ENCODE data around the gene CHCHD10. TPM values are rescaled to one million over a fixed set of nuclear protein-coding genes. Genes with fewer than 3 reads are reported as not detected.

The CHCHD10 gene
- total RNA-seq, result 1.6 and 4.2 TPM in 2 replicates

DNA sequence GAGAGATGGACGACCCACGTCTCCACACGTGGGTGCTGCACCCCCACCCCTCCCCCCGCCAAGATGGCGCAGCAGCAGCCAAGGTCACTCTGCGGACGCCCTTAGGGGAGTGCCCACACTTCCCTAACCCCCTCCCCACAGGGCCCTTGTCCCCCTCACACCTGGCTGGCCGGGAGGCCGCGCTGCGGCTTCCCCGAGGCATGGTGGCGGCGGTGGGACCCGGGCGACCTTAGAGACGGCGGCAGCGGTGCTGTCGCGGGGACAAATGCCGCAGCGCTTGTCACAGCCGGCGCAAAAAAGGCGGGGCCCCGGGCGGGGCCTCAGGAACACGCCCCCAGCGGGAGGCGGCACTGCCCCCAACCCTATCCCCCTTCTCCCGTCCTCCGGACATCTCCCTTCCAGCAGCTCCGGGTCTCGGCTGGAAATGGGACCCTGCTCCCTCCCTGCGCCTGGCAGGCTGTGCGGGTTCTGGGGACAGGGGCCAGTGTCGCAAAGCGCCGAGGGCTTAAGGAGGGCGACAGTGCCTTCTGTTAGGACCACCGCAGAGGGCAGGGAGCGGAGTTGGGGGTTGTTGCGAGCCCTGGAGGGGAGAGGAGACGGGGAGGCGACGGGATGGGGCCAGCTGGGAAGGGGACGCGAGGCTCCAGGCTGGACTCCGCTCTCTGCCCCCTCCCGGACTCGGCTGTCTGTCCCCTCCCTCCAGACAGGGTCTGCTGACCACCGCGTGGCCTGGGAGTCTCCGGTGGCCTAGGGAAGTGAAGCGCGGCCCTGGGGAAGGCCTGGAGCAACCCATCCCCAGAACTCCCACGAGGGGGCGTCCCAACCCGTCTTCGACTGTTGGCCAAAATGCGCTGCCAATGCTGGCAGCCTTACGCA, at the start of gene CHCHD10:
TSS of gene CHCHD10 (minus strand) at position 300 of the 876 bp plus-strand sequence. CDS start at position 202, 98 bp downstream.

DNA sequence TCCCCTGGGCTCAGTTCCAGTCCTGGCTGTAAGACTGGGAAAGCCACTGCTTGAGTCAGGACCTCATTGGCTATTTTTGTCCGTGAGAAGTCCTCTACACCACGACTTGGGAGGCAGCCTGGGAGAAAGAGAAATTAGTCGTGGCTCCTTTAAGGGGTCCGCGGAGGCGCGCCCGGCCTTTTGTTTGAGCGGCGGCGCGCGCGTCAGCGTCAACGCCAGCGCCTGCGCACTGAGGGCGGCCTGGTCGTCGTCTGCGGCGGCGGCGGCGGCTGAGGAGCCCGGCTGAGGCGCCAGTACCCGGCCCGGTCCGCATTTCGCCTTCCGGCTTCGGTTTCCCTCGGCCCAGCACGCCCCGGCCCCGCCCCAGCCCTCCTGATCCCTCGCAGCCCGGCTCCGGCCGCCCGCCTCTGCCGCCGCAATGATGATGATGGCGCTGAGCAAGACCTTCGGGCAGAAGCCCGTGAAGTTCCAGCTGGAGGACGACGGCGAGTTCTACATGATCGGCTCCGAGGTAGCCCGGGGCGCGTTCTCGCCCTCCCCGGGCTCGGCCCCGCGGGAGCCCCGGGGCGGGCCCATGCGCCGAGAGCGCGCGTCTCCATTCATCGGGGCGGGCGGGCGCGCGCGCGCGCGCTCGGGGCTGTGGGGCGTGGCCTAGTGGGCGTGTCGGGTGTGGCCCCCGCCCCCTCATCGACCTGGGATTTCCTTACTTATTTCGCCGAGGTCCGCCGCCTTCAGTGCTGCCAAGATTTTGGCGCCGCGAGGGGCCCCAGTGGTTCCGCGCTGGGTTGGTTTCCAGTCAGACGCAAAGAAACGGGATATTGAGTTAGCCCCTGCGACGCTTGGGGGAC, 19.2 kb upstream of the CHCHD10 start, which contains the start of gene SMARCB1:
TSS of gene SMARCB1 (plus strand) at position 215 of the 848 bp plus-strand sequence. CDS start at position 419, 204 bp downstream.

DNA sequence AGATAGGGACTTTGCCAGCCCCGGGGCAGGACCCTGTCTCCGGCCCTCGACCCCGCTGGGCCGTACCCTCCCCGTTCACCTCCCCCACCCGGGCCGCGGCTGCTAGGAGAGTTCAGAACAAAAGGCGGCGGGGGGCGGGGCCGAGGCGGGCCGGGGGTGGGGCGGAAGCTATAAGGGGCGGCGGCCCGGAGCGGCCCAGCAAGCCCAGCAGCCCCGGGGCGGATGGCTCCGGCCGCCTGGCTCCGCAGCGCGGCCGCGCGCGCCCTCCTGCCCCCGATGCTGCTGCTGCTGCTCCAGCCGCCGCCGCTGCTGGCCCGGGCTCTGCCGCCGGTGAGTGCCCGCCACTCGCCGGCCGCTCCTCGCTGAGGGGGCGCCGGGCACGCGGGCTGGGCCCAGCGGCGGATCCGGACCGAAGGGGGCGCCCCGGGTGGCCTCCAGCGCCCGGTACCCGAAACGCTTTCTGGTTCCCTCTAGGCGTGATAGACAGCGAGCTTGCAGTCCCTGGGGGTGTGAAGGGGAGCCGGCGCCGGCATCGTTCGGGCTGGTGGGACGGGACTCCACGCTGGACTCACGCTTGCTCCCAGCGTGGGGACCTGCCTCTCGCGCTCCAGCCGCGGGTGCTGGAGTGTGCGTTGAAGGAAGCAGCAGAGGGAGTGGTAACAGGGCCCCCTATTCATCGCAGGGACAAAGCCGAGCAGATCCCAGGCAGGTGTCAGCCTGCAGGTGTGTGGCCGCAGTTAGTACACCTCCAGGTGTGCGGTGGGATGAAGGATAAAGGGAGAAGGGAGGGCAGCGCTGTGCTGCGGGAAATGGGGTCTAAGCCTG, 5.1 kb upstream of the CHCHD10 start, which contains the start of gene MMP11:
TSS of gene MMP11 (plus strand) at position 201 of the 825 bp plus-strand sequence. CDS start at position 223, 22 bp downstream.

DNA sequence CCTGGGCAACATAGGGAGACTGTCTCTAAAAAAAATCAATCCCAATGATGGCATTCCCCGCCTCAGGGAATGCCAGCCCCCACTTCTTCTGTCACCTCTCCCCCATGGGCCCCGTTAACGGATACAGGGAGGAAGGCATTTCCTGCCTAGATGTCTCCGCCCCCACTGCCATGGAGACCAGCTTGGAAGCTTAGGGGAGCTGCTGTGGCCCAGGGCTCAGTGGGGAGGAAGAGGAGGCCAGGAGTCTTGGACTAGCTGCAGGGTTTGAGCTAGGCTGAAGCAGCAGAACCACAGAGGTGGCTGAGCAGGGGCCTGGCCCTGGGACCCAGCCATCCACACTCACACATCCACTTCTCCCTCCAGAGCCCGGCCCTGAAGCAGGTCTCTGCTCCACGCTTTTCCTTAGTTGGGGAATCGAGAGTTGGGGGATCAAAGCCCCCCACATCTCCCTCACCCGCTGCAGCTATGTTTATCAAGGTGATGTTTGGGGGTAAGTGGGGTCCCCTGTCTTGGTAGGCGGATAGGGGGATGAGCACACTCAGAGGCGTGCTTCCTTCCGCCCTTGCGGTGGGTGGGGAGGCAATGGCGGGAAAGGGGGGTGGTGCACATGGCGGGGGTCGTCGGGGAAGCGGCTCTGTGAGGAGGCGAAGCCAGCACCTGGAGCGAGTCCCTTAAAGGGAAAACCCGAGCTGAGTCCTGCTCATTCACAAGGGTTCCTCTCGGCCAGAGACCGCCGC, 4.8 kb downstream of the CHCHD10 start, which contains the start of gene C22orf15:
TSS of gene C22orf15 (plus strand) at position 149 of the 737 bp plus-strand sequence. CDS start at position 466, 317 bp downstream.

DNA sequence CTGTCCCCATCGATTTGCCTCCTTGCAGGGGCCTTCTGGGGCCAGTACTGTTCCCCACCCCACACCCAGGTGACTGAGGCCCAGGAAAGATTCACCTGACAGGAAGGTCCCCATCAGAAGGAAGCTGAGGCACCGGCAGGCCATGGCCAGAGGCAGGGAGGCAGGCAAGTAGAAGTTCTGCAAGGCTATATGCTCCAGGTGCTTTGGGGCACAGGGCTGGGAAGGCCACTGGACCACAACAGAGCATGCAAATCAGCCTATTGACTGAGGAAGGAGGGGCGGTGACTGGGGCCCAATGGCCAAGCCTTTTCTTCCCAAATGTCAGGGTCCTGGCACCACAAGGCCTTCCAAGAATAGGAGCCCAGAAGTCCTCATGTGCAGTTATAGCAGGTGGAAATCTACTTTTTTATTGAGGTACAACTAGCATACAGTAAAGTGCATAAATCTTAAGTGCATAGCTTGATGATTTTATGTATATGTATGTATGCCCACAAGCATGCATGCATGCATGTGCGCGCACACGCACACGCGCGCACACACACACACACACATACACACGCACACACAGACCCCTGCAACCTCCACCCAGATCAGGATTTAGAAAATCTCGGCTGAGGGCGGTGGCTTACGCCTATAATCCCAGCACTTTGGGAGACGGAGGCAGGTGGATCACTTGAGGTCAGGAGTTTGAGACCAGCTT, 13.4 kb downstream of the CHCHD10 start, which contains the start of gene VPREB3:
TSS of gene VPREB3 (minus strand) at position 206 of the 700 bp plus-strand sequence. CDS start at position 144, 62 bp downstream.

DNA sequence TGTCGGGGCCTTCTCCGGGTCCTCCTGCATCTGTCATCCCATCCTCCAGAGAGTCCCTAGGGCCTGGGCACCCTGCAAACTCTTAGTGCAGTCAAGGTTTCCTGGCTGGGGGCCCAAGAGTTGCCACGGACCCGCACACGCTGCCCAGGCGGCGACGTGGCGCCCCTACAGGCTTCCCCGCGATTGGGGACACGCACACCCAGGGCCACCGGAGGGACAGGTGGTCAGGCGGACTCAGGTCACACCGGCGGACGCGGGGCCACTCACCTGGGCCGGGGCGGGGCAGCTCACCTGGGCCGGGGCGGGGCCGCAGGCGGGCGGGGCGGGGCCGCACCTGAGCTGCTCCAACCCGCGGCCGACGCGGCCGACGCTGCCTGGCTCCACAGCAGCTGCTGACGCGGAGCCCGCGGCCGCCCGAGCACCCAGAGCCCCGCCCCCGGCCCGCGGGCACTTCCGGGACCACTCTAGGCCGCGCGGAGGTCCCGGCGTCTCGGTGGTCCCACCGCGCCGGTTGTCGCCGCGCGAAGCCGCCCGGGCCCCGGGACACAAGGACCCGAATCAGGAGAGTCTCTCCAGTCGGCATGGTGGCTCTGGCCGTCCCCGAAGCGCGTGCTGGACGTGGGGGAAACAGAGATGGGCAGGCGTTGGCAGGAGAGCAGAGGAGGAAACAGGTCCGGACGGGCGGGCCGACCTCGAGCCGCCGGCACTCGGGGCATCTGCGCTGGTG, 16.9 kb downstream of the CHCHD10 start, which contains the start of gene ZNF70:
TSS of gene ZNF70 (minus strand) at position 399 of the 727 bp plus-strand sequence. CDS start 5,972 bp downstream, outside the sequence.

Other genes starting within 250 kb of the CHCHD10 start
- gene IGLL1, start 187.7 kb downstream of the CHCHD10 start, total RNA-seq, result not detected in 2 replicates
- not detected in 2 replicates for gene DRICH1, start 135.7 kb downstream of the CHCHD10 start, total RNA-seq
- not detected in 2 replicates for gene RGL4, start 77.0 kb downstream of the CHCHD10 start, total RNA-seq
- 5.7 and 7.2 TPM in 2 replicates for gene ZNF70, start 16.9 kb downstream of the CHCHD10 start, total RNA-seq
- gene VPREB3, start 13.5 kb downstream of the CHCHD10 start, total RNA-seq, result not detected in 2 replicates
- gene C22orf15, start 5.0 kb downstream of the CHCHD10 start, total RNA-seq, result 0.98 TPM in 1 of 2 replicates, not detected in the other
- 8.4 and 13.7 TPM in 2 replicates for gene MMP11, start 4.9 kb upstream of the CHCHD10 start, total RNA-seq
- 71.2 and 89.6 TPM in 2 replicates for gene SMARCB1, start 19.0 kb upstream of the CHCHD10 start, total RNA-seq
- 0.33 TPM in 1 of 2 replicates, not detected in the other for gene DERL3, start 71.0 kb upstream of the CHCHD10 start, total RNA-seq
- 7.5 and 8.2 TPM in 2 replicates for gene SLC2A11, start 89.9 kb upstream of the CHCHD10 start, total RNA-seq
- gene MIF, start 126.4 kb upstream of the CHCHD10 start, total RNA-seq, result 196 and 293 TPM in 2 replicates
- gene GSTT2B, start 193.2 kb upstream of the CHCHD10 start, total RNA-seq, result 4.2 and 8.8 TPM in 2 replicates
- gene DDTL, start 198.9 kb upstream of the CHCHD10 start, total RNA-seq, result 1.2 and 1.3 TPM in 2 replicates
- 78.6 and 106 TPM in 2 replicates for gene DDT, start 206.5 kb upstream of the CHCHD10 start, total RNA-seq
- gene GSTT2, start 212.2 kb upstream of the CHCHD10 start, total RNA-seq, result 1.7 TPM in 1 of 2 replicates, not detected in the other
- gene GSTT4, start 237.5 kb upstream of the CHCHD10 start, total RNA-seq, result not detected in 2 replicates
- gene CABIN1, start 243.3 kb upstream of the CHCHD10 start, total RNA-seq, result 43.3 and 52.6 TPM in 2 replicates

Measured in vein endothelial cell (primary cell).